Esophagus mucosa (tissue), 1 donor: ENCODE results near the gene PIK3C3. TPM values are rescaled to one million over a fixed set of nuclear protein-coding genes. Genes with fewer than 3 reads are reported as not detected.
"Not testable (repeated sequence)": the region's sequence is repeated elsewhere in the genome, so short reads cannot be mapped to it uniquely, and the experiment has no call there.

Source experiments
- ATAC-seq: fragments of 200-7000 bp; cut with Tn5 transposase; one replicate; pipeline ENCODE4 v1.9.1; 2020
- total RNA-seq: library from RNA; stranded (reverse); gene quantifications from one replicate; pipeline ENCODE4 v1.2.4, GENCODE V29; 2023
- donor health status: DM: yes; HTN: yes; CAD: no.

Gene PIK3C3
- total RNA-seq, 1 donor from 2014 or later = 23.1 TPM

GRCh38 chr18:42025974-42026625 is 71.1 kb downstream of the PIK3C3 start:
- no peak for ATAC-seq

DNA sequence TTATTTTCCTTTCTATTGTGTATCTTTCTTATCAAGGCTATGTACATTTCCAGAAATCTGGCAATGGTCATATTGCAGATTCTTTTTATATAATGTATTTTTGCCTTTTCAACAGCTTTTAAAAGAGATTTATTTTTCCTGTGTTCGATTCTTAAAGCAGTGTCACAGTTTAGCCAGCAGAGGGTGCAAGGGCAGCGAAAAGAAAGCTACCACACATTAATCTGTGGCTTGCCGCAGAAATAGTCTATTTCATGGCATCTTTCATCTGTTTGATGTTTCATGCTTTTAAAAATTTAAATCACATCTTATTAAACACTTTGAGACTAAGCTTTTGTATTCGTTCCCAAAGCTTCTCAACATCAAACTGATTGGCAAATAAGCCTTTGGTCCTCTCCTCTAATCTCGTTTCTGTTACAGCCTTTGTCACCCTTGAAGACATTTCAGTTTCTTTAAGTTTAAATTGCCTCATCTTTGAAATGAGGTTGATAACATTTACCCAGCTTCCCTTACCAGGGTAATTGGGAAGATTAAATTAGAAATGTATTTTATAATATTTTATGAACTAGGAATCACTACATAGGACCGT is 73.3 kb downstream of the PIK3C3 start:
- ATAC-seq = peak; percentile 42

DNA sequence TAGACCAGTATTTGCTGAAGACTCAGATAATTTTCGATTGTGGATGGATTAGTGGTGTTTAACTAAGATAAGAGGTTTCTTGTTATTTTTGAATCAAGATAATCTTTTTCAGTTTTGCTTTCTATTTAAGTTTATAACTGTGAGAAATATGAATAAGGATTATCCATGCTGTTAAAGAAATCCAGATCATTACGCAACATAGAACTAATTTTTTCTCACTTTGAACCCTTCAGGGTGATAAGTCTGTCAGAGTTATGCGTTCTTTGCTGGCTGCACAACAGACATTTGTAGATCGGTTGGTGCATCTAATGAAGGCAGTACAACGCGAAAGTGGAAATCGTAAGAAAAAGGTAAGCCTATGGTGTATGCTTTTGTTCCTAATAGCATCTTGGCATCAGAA is 74.1 kb downstream of the PIK3C3 start:
- ATAC-seq = no peak

- ATAC-seq = no peak
These were observed 75.7 kb downstream of the PIK3C3 start for GRCh38 chr18:42030586-42031182.

GRCh38 chr18:42032447-42032846 is 77.4 kb downstream of the PIK3C3 start:
- no peak for ATAC-seq

- no peak for ATAC-seq
These were observed 78.2 kb downstream of the PIK3C3 start for GRCh38 chr18:42033137-42033810.

- no peak for ATAC-seq
These were observed 83.9 kb downstream of the PIK3C3 start for GRCh38 chr18:42038936-42039335.

GRCh38 chr18:42039396-42039795 is 84.4 kb downstream of the PIK3C3 start:
- no peak for ATAC-seq

DNA sequence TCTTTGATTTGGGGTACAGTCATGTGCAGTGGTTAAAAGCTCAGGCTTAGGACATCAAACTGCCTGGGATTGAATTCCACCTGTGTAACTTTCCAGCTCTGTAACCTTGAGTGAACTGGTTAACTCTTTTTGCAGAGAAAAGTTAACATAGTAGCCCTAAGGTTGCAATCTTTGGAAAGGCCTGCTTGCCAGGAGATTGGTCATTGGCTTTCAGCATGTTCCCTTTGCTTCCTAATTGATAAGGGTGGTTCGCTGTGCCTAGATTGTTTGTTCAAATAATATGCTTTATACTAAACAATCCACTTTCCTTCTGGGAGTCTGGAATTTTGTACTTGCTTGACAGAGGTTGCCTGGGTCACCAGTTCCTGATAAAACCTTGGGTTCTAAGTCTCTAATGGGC is 86.8 kb downstream of the PIK3C3 start:
- no peak for ATAC-seq

DNA sequence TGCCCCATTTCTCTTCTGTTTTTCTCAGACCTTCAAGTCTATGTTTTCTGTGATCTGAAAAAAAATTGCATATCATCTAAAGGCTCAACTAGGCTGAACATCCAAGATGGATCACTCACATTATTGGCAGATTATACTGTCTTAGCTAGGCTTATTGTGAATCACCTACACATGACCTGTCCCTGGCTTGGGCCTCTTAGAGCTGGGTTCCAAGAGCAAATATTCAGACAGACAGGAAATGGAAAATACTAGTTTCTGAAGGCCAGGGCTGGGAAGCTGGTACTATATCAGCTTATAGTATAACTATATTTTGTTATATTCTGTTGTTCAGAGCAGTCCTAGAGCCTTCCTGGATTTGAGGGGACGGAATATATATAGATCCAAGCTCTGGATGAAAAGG is 90.3 kb downstream of the PIK3C3 start:
- ATAC-seq = no peak

DNA sequence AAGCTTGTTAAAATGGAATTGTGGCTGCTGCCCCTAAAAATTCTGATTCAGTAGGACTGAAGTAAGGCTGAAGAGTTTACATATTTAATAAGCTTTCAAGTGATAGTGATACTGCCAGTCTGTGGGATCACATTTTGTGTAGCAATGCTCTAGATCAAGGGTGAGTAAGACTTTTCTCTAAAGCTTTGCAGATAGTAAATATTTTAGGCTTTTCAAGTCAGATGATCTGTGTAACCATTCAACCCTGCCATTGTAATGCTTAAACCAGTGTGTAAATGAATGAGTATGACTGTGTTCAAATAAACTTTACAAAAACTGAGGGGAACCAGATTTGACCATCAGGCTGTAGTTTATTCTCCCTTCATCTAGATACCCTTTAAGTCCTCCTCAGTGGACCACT is 92.7 kb downstream of the PIK3C3 start:
- peak; percentile 49 for ATAC-seq

DNA sequence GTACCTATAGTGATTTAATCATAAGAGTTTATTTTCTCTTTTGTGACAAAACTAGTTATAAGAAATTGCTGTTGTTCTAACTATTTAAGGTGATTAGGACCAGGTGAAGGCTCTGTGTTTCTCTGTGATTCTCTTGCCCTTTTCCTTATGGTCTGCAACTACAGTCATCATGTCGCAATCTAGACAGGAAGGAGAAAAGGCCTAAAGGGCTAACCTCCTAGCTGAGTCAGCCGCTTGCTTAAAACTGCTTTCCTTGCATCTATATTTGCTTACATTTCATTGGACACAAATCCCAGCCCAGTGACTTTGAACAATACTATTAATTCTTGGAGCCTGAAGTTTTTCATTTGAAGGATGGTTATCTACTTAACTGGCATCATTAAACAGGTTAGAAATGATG is 93.1 kb downstream of the PIK3C3 start:
- ATAC-seq = peak; percentile 98

- not testable (repeated sequence) for ATAC-seq
These were observed 94.5 kb downstream of the PIK3C3 start for GRCh38 chr18:42049536-42049935.

GRCh38 chr18:42051411-42051810 is 96.4 kb downstream of the PIK3C3 start:
- no peak for ATAC-seq

DNA sequence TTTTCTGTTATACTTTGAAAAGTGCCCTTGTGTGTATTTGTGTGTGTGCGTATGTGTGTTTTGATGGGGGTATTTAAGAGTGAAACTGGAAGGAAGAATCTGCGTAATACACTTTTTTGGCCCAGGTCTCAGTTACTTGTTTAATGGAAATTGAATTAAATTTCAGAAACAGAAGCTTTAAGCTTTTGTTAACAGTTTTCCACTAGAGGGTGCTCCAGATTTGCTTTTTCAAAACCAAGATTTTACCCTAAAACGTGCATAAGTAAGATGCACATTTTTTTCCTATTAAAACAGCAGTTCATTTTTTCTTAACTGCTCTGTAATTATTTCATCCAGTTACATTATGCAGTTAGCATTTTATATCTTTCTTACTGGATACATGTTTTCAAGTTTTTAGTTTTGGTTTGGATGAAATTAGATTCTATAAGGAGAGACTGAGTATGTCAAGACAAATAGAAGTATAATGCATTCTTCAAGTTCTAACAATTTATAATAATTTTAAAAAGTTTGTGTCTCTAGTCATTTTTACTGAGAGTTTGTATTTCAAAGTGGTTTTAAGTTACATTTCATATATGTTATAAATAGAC is 97.2 kb downstream of the PIK3C3 start:
- no peak for ATAC-seq

DNA sequence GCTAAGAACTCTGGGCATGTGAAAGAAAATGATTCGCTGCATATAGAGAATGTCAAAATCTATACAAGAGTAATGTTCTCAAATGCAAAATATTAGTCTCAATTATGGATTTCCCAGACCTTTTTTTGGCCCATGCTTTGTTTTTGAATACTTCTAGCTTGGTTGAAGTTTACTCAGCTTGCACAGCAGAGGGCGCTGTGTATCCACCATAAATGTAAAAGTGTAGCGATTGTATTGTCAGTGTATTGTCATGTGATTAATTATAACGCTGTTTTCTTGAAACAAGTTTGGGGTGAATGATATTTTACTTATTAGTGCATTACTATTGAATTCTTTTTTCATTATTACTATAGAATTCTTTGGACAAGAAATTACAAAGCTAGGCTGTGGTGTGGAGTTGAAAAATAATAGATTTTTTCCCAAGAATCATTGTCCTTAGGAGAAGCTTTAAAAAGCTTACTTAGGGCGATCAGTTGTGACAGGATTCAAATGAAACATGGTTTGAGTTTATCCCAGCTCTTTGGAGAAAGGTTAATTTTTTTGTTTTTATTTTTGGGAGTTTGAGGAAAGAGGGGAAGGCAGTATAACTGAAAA is 98.3 kb downstream of the PIK3C3 start:
- ATAC-seq = peak; percentile 75

- ATAC-seq = no peak
These were observed 109.1 kb downstream of the PIK3C3 start for GRCh38 chr18:42064109-42064508.

DNA sequence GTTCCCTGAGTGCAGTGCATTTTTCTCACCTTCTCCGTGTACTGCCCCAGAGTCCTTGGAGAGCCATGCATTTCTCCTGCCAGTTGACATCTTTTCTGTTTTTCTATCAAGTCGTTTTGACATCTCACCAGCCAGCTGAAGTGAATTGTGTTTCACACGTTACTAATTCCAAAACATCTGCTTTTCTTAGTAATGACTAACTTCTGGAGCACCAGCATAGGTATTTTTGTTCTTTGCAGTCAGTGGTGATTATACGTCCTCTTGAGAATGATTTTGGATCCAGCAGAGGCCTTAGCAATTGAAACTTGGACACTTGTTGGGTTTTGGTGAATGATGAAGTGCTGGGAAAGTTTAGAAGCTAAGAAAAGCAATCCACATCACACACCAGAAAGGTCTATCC is 112.5 kb downstream of the PIK3C3 start:
- ATAC-seq = no peak

DNA sequence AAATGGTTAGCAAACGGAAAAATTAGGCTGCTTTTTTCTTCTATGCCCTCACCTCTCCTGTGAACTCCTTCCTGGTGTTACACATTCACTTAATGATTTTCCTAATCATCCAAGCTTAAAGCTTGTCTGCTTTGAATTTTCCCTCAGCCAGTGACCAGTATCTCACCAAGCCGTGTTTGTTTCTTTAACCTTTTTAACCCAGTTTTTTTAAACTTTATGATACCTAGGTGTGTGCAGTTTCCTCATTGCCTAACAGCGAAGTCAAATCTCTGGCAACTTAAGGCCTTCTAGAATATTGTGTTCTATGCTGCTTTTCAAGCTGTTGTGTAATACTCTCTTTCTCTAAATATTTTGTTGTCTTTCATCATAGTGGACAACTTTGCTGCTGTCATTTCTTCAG is 113.0 kb downstream of the PIK3C3 start:
- no peak for ATAC-seq

DNA sequence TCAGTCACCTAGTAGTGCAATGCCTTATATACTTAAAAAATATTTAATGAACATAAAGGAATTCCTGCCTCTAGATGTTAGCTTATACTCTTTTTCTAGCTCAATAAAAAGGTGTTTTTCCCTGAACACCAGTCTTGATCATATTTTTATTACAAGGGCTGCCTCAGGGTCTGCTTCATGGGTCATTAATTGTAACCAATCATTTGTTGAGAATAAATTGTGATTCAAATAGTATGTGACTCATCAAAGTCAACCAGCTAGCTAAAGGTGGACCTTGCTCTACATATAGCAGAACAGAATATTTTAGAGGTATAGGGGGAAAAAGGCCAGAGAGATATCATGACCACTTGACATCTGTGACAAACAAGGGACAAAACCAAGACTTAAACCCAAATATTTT is 114.0 kb downstream of the PIK3C3 start:
- no peak for ATAC-seq

- ATAC-seq = no peak
These were observed 117.4 kb downstream of the PIK3C3 start for GRCh38 chr18:42072407-42072806.

GRCh38 chr18:42074704-42075103 is 119.7 kb downstream of the PIK3C3 start:
- no peak for ATAC-seq

- no peak for ATAC-seq
These were observed 123.7 kb downstream of the PIK3C3 start for GRCh38 chr18:42078711-42079110.
